Right cardiac atrium (tissue), 5 donors: Measurements from ENCODE around the gene CERK. TPM values are rescaled to one million over a fixed set of nuclear protein-coding genes. Genes with fewer than 3 reads are reported as not detected.

ENCODE experiments used
- polyA plus RNA-seq: library from polyadenylated mRNA; stranded (reverse); fragments of 200-250 nt; gene quantifications from one replicate; pipeline ENCODE4 v1.2.3, GENCODE V29; 2013
- total RNA-seq, 4 donors: library from RNA; stranded (reverse); fragmentation: NEBNext Ultra II Directional; extraction: Animal tissue kit (Norgen Biotek cat#: 25700); gene quantifications; one replicate each; pipeline ENCODE4 v1.2.1, GENCODE V29; 2021
- donor health status: healthy with polysubstance abuse.
- donor health status: DM: no; HTN: yes; CAD: no.
- donor health status: DM: no; HTN: no; CAD: no.
- donor health status: DM: no; HTN: yes; CAD: no; lungs with severe emphysema.
- donor health status: DM: yes; HTN: yes; CAD: no.

Gene CERK
- total and polyA plus RNA-seq, 5 donors, result 32.6 to 83.5 (median 61.1) TPM

Other genes with a start within 250 kb of the CERK start
- gene CELSR1, start 200.6 kb downstream of the CERK start, total RNA-seq, result 1 to 10 TPM; 5.5 to 7.9 (median 6.5) TPM
- gene CELSR1, start 200.6 kb downstream of the CERK start, polyA plus RNA-seq, result 5.6 TPM
- 100 to 1,000 TPM in 1 of 4 donors, 10 to 100 TPM in 3; 74.3 to 106 (median 88.5) TPM for gene GRAMD4, start 117.9 kb downstream of the CERK start, total RNA-seq
- 31.6 TPM for gene GRAMD4, start 117.9 kb downstream of the CERK start, polyA plus RNA-seq
- gene TBC1D22A, start 24.4 kb upstream of the CERK start, total RNA-seq, result 10 to 100 TPM; 15.3 to 17.3 (median 16.4) TPM
- gene TBC1D22A, start 24.4 kb upstream of the CERK start, polyA plus RNA-seq, result 12.0 TPM